Trophoblast cell (in vitro differentiated cells and primary cell): ENCODE measurements around the gene PPP1R9A.

Experiments
- DNase-seq, 2 donors: peaks; one replicate each; pipeline ENCODE4 v3.0.0-alpha.2; 2016
- H2AFZ ChIP-seq: 2 replicates; pipeline ENCODE4 v1.6.1; 2013; ENCODE audit warnings: low read length, moderate library complexity, mild to moderate bottlenecking; ENCODE audit not compliant: insufficient read depth, poor library complexity
- H2AK5ac ChIP-seq: 2 replicates; pipeline ENCODE4 v1.6.1; 2013; ENCODE audit warnings: mild to moderate bottlenecking, low read length
- H2BK120ac ChIP-seq: 2 replicates; pipeline ENCODE4 v1.6.1; 2013; ENCODE audit warnings: low read length, mild to moderate bottlenecking, moderate library complexity; ENCODE audit not compliant: insufficient read depth, poor library complexity
- H2BK12ac ChIP-seq: 2 replicates; pipeline ENCODE4 v1.6.1; 2013; ENCODE audit warnings: mild to moderate bottlenecking, low read length, moderate library complexity
- H2BK5ac ChIP-seq: 2 replicates; pipeline ENCODE4 v1.6.1; 2013; ENCODE audit warnings: low read length, low read depth, moderate library complexity, mild to moderate bottlenecking; ENCODE audit not compliant: poor library complexity
- H3K14ac ChIP-seq: 2 replicates; pipeline ENCODE4 v1.6.1; 2013; ENCODE audit warnings: mild to moderate bottlenecking, low read length
- H3K18ac ChIP-seq: 2 replicates; pipeline ENCODE4 v1.6.1; 2013; ENCODE audit warnings: mild to moderate bottlenecking, low read length
- H3K23ac ChIP-seq: 2 replicates; pipeline ENCODE4 v1.6.1; 2013; ENCODE audit warnings: low read length
- H3K27ac ChIP-seq: 2 replicates; pipeline ENCODE4 v1.5.1; 2013; ENCODE audit warnings: low read depth, mild to moderate bottlenecking, inconsistent platforms, low read length, moderate library complexity
- H3K27me3 ChIP-seq: 2 replicates; pipeline ENCODE4 v1.6.1; 2013; ENCODE audit warnings: inconsistent platforms, mild to moderate bottlenecking, low read length, moderate library complexity; ENCODE audit not compliant: insufficient read depth
- H3K36me3 ChIP-seq, 2 experiments: 1 replicate in 1 of 2; 2 replicates in 1 of 2; pipeline ENCODE4 v1.6.1; 2013; ENCODE audit warnings: low read length in 2 of 2, mild to moderate bottlenecking in 2 of 2, moderate library complexity in 1 of 2; ENCODE audit not compliant: insufficient read depth in 2 of 2, control insufficient read depth in 1 of 2
- H3K4ac ChIP-seq: 2 replicates; pipeline ENCODE4 v1.6.1; 2013; ENCODE audit warnings: low read depth, mild to moderate bottlenecking, low read length, moderate library complexity
- H3K4me1 ChIP-seq, 2 experiments: 1 replicate in 1 of 2; 2 replicates in 1 of 2; pipeline ENCODE4 v1.6.1; 2013; ENCODE audit warnings: low read length in 2 of 2, mild to moderate bottlenecking in 2 of 2, moderate library complexity in 1 of 2; ENCODE audit not compliant: insufficient read depth in 2 of 2, control insufficient read depth in 1 of 2
- H3K4me2 ChIP-seq: 2 replicates; pipeline ENCODE4 v1.6.1; 2013; ENCODE audit warnings: inconsistent platforms, mild to moderate bottlenecking, low read length, moderate library complexity
- H3K4me3 ChIP-seq: 2 replicates; pipeline ENCODE4 v1.5.1; 2013; ENCODE audit warnings: mild to moderate bottlenecking, low read depth, low read length, inconsistent platforms
- H3K79me1 ChIP-seq: one replicate; pipeline ENCODE4 v1.6.1; 2013; ENCODE audit warnings: low read length
- H3K79me2 ChIP-seq: 2 replicates; pipeline ENCODE4 v1.6.1; 2013; ENCODE audit warnings: low read length, mild to moderate bottlenecking; ENCODE audit not compliant: control insufficient read depth, insufficient read depth, poor library complexity
- H3K9ac ChIP-seq: 2 replicates; pipeline ENCODE4 v1.6.1; 2013; ENCODE audit warnings: mild to moderate bottlenecking, low read length
- H3K9me3 ChIP-seq: 2 replicates; pipeline ENCODE4 v1.6.1; 2013; ENCODE audit warnings: low read depth, mild to moderate bottlenecking, control low read depth, inconsistent platforms, low read length; ENCODE audit not compliant: insufficient read depth
- H4K12ac ChIP-seq: 2 replicates; pipeline ENCODE4 v1.6.1; 2013; ENCODE audit warnings: low read depth, mild to moderate bottlenecking, low read length, moderate library complexity
- H4K8ac ChIP-seq: 2 replicates; pipeline ENCODE4 v1.6.1; 2013; ENCODE audit warnings: low read depth, mild to moderate bottlenecking, low read length, moderate library complexity
- H4K91ac ChIP-seq: one replicate; pipeline ENCODE4 v1.6.1; 2013; ENCODE audit warnings: low read depth, mild to moderate bottlenecking, low read length, moderate library complexity
- WGBS: extraction: QIAGEN DNeasy Blood & Tissue Kit; methylation state at CpG from one replicate; pipeline ENCODE4 v1.1.7; 2013; ENCODE audit warnings: missing lambda C conversion rate; ENCODE audit not compliant: insufficient read length, insufficient coverage; ENCODE audit errors: extremely low coverage; 5-methylcytosine and 5-hydroxymethylcytosine counted together

The PPP1R9A gene

GRCh38 chr7:94912085-94912484 is 4.7 kb downstream of the PPP1R9A start:
- Histone ChIP-seq H2AFZ (no peak overlapping the region), H3K23ac (no peak overlapping the region), H3K9ac (no peak overlapping the region), H4K8ac (no peak overlapping the region), H3K36me3 (no peaks in the 10 kb centered on the region), H3K79me1 (peaks cover 9% of the 10 kb centered on the region), H2BK5ac (no peak overlapping the region), H3K79me2 (peaks cover 1% of the 10 kb centered on the region), H2BK120ac (no peak overlapping the region), H3K18ac (no peak overlapping the region), H3K4me3 (no peak overlapping the region), H3K27ac (no peak overlapping the region), H3K4me2 (no peak overlapping the region), H4K12ac (no peak overlapping the region), H3K14ac (no peak overlapping the region), H3K27me3 (no peaks in the 10 kb centered on the region), H2BK12ac (no peak overlapping the region), H4K91ac (no peak overlapping the region), H3K4me1 (peaks cover 4% of the 10 kb centered on the region in 2 experiments), H3K9me3 (no peaks in the 10 kb centered on the region), H3K4ac (no peak overlapping the region), H2AK5ac (no peak overlapping the region)
- no peak for DNase-seq

GRCh38 chr7:94913391-94913790 is 6.0 kb downstream of the PPP1R9A start:
- no peaks in the 10 kb centered on the region for H3K4me1 ChIP-seq
- H3K27ac ChIP-seq = no peak overlapping the region
- no peak overlapping the region for H3K4me2 ChIP-seq
- no peak overlapping the region for H2BK120ac ChIP-seq
- H3K18ac ChIP-seq = no peak overlapping the region
- no peak overlapping the region for H4K91ac ChIP-seq
- no peaks in the 10 kb centered on the region for H3K27me3 ChIP-seq
- no peaks in the 10 kb centered on the region for H3K79me2 ChIP-seq
- no peak overlapping the region for H2AK5ac ChIP-seq
- no peak overlapping the region for H2AFZ ChIP-seq
- no peak overlapping the region for H3K14ac ChIP-seq
- no peak overlapping the region for H2BK5ac ChIP-seq
- no peak for DNase-seq
- no peaks in the 10 kb centered on the region for H3K36me3 ChIP-seq
- no peak overlapping the region for H4K12ac ChIP-seq
- no peak overlapping the region for H3K4me3 ChIP-seq
- no peak overlapping the region for H2BK12ac ChIP-seq
- no peaks in the 10 kb centered on the region for H3K79me1 ChIP-seq
- H3K23ac ChIP-seq = no peak overlapping the region
- H4K8ac ChIP-seq = no peak overlapping the region
- H3K9me3 ChIP-seq = no peaks in the 10 kb centered on the region
- no peak overlapping the region for H3K9ac ChIP-seq
- H3K4ac ChIP-seq = no peak overlapping the region

- H4K91ac ChIP-seq = no peak overlapping the region
- no CpG with 5 or more reads among the region's 4 CpGs for WGBS
Observed at GRCh38 chr7:94921911-94922310, 14.5 kb downstream of the PPP1R9A start.

DNA sequence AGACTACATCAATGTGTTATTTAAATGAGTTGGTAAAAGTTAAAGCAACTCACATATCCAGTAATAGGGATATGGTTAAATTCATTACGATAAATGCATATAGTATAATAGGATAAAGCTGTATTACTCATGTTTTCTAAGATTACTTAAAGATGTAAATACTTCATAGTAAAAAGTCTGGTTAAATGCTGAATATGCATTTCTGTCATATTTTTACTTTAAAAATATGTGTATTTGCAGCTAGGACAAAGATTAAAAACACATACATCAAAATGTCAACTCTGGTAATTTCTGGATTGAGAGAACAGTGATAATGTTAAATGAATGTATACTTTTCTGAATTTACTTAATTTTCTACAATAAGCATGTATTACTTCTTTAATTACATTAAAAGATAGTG is 15.1 kb downstream of the PPP1R9A start:
- Histone ChIP-seq H2BK12ac (no peak overlapping the region), H3K27ac (no peak overlapping the region), H3K9ac (no peak overlapping the region), H3K36me3 (no peaks in the 10 kb centered on the region), H2BK120ac (no peak overlapping the region), H4K91ac (no peak overlapping the region), H2AFZ (no peak overlapping the region), H4K8ac (no peak overlapping the region), H3K79me1 (no peaks in the 10 kb centered on the region), H3K18ac (no peak overlapping the region), H3K4me2 (no peak overlapping the region), H3K23ac (no peak overlapping the region), H3K4ac (no peak overlapping the region), H2AK5ac (no peak overlapping the region), H3K4me1 (no peaks in the 10 kb centered on the region), H3K9me3 (no peaks in the 10 kb centered on the region), H4K12ac (no peak overlapping the region), H3K79me2 (no peaks in the 10 kb centered on the region), H2BK5ac (no peak overlapping the region), H3K27me3 (no peaks in the 10 kb centered on the region), H3K4me3 (no peak overlapping the region), H3K14ac (no peak overlapping the region)
- DNase-seq = no peak
- no CpG with 5 or more reads among the region's 1 CpG for WGBS

More at GRCh38 chr7:94921911-94922310, 14.5 kb downstream of the PPP1R9A start:
- Histone ChIP-seq H3K79me1 (no peaks in the 10 kb centered on the region), H3K4me3 (no peak overlapping the region), H2BK5ac (no peak overlapping the region), H3K4me1 (no peaks in the 10 kb centered on the region), H3K9me3 (no peaks in the 10 kb centered on the region), H3K18ac (no peak overlapping the region), H3K79me2 (no peaks in the 10 kb centered on the region), H3K27me3 (no peaks in the 10 kb centered on the region), H3K9ac (no peak overlapping the region), H2AK5ac (no peak overlapping the region), H4K8ac (no peak overlapping the region), H3K23ac (no peak overlapping the region), H2AFZ (no peak overlapping the region), H3K27ac (no peak overlapping the region), H3K4ac (no peak overlapping the region), H3K36me3 (no peaks in the 10 kb centered on the region), H3K14ac (no peak overlapping the region), H2BK12ac (no peak overlapping the region), H2BK120ac (no peak overlapping the region), H4K12ac (no peak overlapping the region), H3K4me2 (no peak overlapping the region)
- DNase-seq = no peak

DNA sequence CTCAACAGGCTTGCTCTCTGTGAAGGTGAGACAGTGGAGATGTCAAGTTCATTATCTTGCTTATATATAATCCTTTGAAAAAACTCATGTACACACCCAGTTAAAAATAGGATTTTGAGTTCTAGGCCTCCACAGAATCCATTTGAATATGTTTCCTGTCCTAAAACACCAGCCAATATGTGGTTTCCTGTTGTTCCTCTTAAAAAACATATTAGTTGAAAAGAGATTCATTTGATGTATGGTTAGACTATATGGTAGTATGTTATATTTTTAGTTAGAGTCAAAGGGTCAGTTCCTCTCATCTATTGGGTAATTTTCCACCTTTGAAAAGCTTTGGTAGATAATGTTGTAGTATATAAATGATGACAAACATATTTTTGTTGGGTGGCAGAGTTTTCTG is 16.0 kb downstream of the PPP1R9A start:
- H2AFZ ChIP-seq = no peak overlapping the region
- no peak overlapping the region for H3K18ac ChIP-seq
- no peaks in the 10 kb centered on the region for H3K4me1 ChIP-seq
- no peak overlapping the region for H3K14ac ChIP-seq
- no peak overlapping the region for H2BK12ac ChIP-seq
- no peak overlapping the region for H2AK5ac ChIP-seq
- no peak overlapping the region for H4K8ac ChIP-seq
- H3K9ac ChIP-seq = no peak overlapping the region
- H3K4me2 ChIP-seq = no peak overlapping the region
- no peak overlapping the region for H3K4ac ChIP-seq
- no peak overlapping the region for H2BK5ac ChIP-seq
- H3K27ac ChIP-seq = no peak overlapping the region
- H3K4me3 ChIP-seq = no peak overlapping the region
- H3K23ac ChIP-seq = no peak overlapping the region
- no peaks in the 10 kb centered on the region for H3K36me3 ChIP-seq
- no peaks in the 10 kb centered on the region for H3K9me3 ChIP-seq
- H2BK120ac ChIP-seq = no peak overlapping the region
- no peak for DNase-seq
- H4K91ac ChIP-seq = no peak overlapping the region
- H3K27me3 ChIP-seq = no peaks in the 10 kb centered on the region
- no peaks in the 10 kb centered on the region for H3K79me2 ChIP-seq
- no peak overlapping the region for H4K12ac ChIP-seq
- H3K79me1 ChIP-seq = no peaks in the 10 kb centered on the region
